HG03565 (cell line): ENCODE data around the gene OSBPL3.
A peak's percentile ranks its signal among the peaks of the same experiment; 100 is the strongest.

Experiments used
- ATAC-seq: cut with Tn5 transposase; IDR thresholded peaks from one replicate; pipeline ENCODE4 v1.9.1; 2021; ENCODE audit warnings: mild to moderate bottlenecking, moderate library complexity; ENCODE audit not compliant: unreplicated experiment

The OSBPL3 gene

GRCh38 chr7:24868741-24869140, 111.2 kb downstream of the OSBPL3 start:
- no peak for ATAC-seq

GRCh38 chr7:24866004-24866615, 113.9 kb downstream of the OSBPL3 start:
- no peak for ATAC-seq

- ATAC-seq, result no peak
Measured at GRCh38 chr7:24864214-24864817, 115.7 kb downstream of the OSBPL3 start.

- ATAC-seq, result no peak
Measured at GRCh38 chr7:24863626-24864025, 116.4 kb downstream of the OSBPL3 start.

GRCh38 chr7:24862461-24862860, 117.5 kb downstream of the OSBPL3 start:
- no peak for ATAC-seq

GRCh38 chr7:24861336-24861735, 118.6 kb downstream of the OSBPL3 start:
- ATAC-seq, result no peak

- no peak for ATAC-seq
Measured at GRCh38 chr7:24860611-24861010, 119.4 kb downstream of the OSBPL3 start.

GRCh38 chr7:24858108-24858977, 121.6 kb downstream of the OSBPL3 start:
- ATAC-seq, result no peak

- ATAC-seq, result no peak
Measured at GRCh38 chr7:24857623-24858022, 122.4 kb downstream of the OSBPL3 start.

- no peak for ATAC-seq
Measured at GRCh38 chr7:24854866-24855265, 125.1 kb downstream of the OSBPL3 start.

GRCh38 chr7:24851786-24852185, 128.2 kb downstream of the OSBPL3 start:
- no peak for ATAC-seq

GRCh38 chr7:24848878-24849277, 131.1 kb downstream of the OSBPL3 start:
- no peak for ATAC-seq

GRCh38 chr7:24847754-24848153, 132.2 kb downstream of the OSBPL3 start:
- no peak for ATAC-seq

- no peak for ATAC-seq
Measured at GRCh38 chr7:24843821-24844434, 136.1 kb downstream of the OSBPL3 start.

- peak; percentile 46 for ATAC-seq
Measured at GRCh38 chr7:24842449-24843241, 137.3 kb downstream of the OSBPL3 start.

- ATAC-seq, result no peak
Measured at GRCh38 chr7:24842029-24842428, 137.9 kb downstream of the OSBPL3 start.

GRCh38 chr7:24840563-24840962, 139.4 kb downstream of the OSBPL3 start:
- ATAC-seq, result no peak

GRCh38 chr7:24836084-24836483, 143.9 kb downstream of the OSBPL3 start:
- ATAC-seq, result peak; percentile 77

- ATAC-seq, result no peak
Measured at GRCh38 chr7:24835643-24836042, 144.3 kb downstream of the OSBPL3 start.

- ATAC-seq, result peak; percentile 46
Measured at GRCh38 chr7:24834128-24834798, 145.7 kb downstream of the OSBPL3 start.
